WTC11 (cell line): ENCODE data around the gene PCDHB2. TPM values are rescaled to one million over a fixed set of nuclear protein-coding genes. Genes with fewer than 3 reads are reported as not detected.

Source experiments
- ATAC-seq: fragments of 200-7000 bp; cut with Tn5 transposase; 2 replicates; pipeline ENCODE4 v1.10.0; 2021; ENCODE audit warnings: mild to moderate bottlenecking, moderate library complexity
- CTCF ChIA-PET: fragments of 300-600 bp; sonication (Branson Sonifier 250); formaldehyde crosslinking; loops from one replicate; lab custom pipeline; 2021; ENCODE audit warnings: antibody characterized with exemption; lab: Charles Lee
- POLR2A ChIA-PET: fragments of 350-600 bp; sonication (Branson Sonifier 250); formaldehyde crosslinking; loops from one replicate; lab custom pipeline; 2021; ENCODE audit warnings: antibody characterized with exemption; lab: Charles Lee
- DNase-seq: peaks from one replicate; pipeline ENCODE4 v3.0.0; 2021; ENCODE audit warnings: low spot score
- H3K27ac Mint-ChIP-seq: 2 replicates; pipeline ENCODE4 v1.8.0; 2021; ENCODE audit warnings: mixed read lengths
- H3K27me3 Mint-ChIP-seq: 2 replicates; pipeline ENCODE4 v1.8.0; 2021; ENCODE audit warnings: low read depth, mild to moderate bottlenecking, moderate library complexity, mixed read lengths
- H3K36me3 Mint-ChIP-seq: 2 replicates; pipeline ENCODE4 v1.8.0; 2021; ENCODE audit warnings: mixed read lengths
- H3K4me1 Mint-ChIP-seq: 2 replicates; pipeline ENCODE4 v1.8.0; 2022; ENCODE audit warnings: mixed read lengths
- H3K4me3 Mint-ChIP-seq: 2 replicates; pipeline ENCODE4 v1.8.0; 2021; ENCODE audit warnings: mild to moderate bottlenecking, moderate library complexity, mixed read lengths
- H3K9me3 Mint-ChIP-seq: 2 replicates; pipeline ENCODE4 v1.8.0; 2021; ENCODE audit warnings: mixed read lengths
- ATF1 ChIP-seq: sonication (generic); formaldehyde crosslinking; IDR thresholded peaks from 2 replicates; pipeline ENCODE4 v1.8.1; 2023; ENCODE audit warnings: mild to moderate bottlenecking, moderate library complexity, missing genetic modification reagents
- CTCF ChIP-seq: fragments of 200-600 bp; IDR thresholded peaks from 2 replicates; pipeline ENCODE4 v1.8.0; 2022; ENCODE audit warnings: antibody characterized with exemption
- E2F5 ChIP-seq: sonication (generic); formaldehyde crosslinking; IDR thresholded peaks from 2 replicates; pipeline ENCODE4 v1.8.1; 2022; ENCODE audit warnings: mild to moderate bottlenecking, moderate library complexity, missing genetic modification reagents
- EMX1 ChIP-seq: fragments of 250-450 bp; sonication (Bioruptor Pico); IDR thresholded peaks from 2 replicates; pipeline ENCODE4 v1.8.0; 2021; ENCODE audit warnings: mild to moderate bottlenecking
- GTF2I ChIP-seq: fragments of 250-450 bp; sonication (Bioruptor Pico); conservative IDR thresholded peaks from 2 replicates; pipeline ENCODE4 v1.4.0; 2021; ENCODE audit warnings: mild to moderate bottlenecking
- HMGA2 ChIP-seq: fragments of 250-450 bp; sonication (Bioruptor Pico); IDR thresholded peaks from 2 replicates; pipeline ENCODE4 v1.4.0; 2021; ENCODE audit warnings: mild to moderate bottlenecking, moderate library complexity
- IRF2 ChIP-seq: sonication (generic); formaldehyde crosslinking; IDR thresholded peaks from 2 replicates; pipeline ENCODE4 v1.8.0; 2022; ENCODE audit warnings: low read depth, missing genetic modification reagents, borderline replicate concordance
- NR1H2 ChIP-seq: sonication (generic); formaldehyde crosslinking; IDR thresholded peaks from 2 replicates; pipeline ENCODE4 v1.9.0; 2021; ENCODE audit warnings: mild to moderate bottlenecking, moderate library complexity, missing genetic modification reagents
- SMAD4 ChIP-seq: sonication (generic); formaldehyde crosslinking; IDR thresholded peaks from 2 replicates; pipeline ENCODE4 v1.8.0; 2022; ENCODE audit warnings: mild to moderate bottlenecking, missing genetic modification reagents
- SP1 ChIP-seq: sonication (generic); formaldehyde crosslinking; conservative IDR thresholded peaks from 2 replicates; pipeline ENCODE4 v1.8.1; 2022; ENCODE audit warnings: missing genetic modification reagents
- TEAD1 ChIP-seq: sonication (generic); formaldehyde crosslinking; IDR thresholded peaks from 2 replicates; pipeline ENCODE4 v1.8.0; 2022; ENCODE audit warnings: mild to moderate bottlenecking, missing genetic modification reagents
- TEAD4 ChIP-seq: sonication (generic); formaldehyde crosslinking; IDR thresholded peaks from 2 replicates; pipeline ENCODE4 v1.8.0; 2022; ENCODE audit warnings: mild to moderate bottlenecking, missing genetic modification reagents
- USF1 ChIP-seq: sonication (generic); formaldehyde crosslinking; IDR thresholded peaks from 2 replicates; pipeline ENCODE4 v1.8.0; 2022; ENCODE audit warnings: mild to moderate bottlenecking, missing genetic modification reagents
- ZNF121 ChIP-seq: sonication (generic); formaldehyde crosslinking; IDR thresholded peaks from 2 replicates; pipeline ENCODE4 v1.8.0; 2023; ENCODE audit warnings: missing genetic modification reagents
- ZNF232 ChIP-seq: sonication (generic); formaldehyde crosslinking; IDR thresholded peaks from 2 replicates; pipeline ENCODE4 v1.8.0; 2022; ENCODE audit warnings: mild to moderate bottlenecking, missing genetic modification reagents
- ZNF263 ChIP-seq: sonication (generic); formaldehyde crosslinking; IDR thresholded peaks from 2 replicates; pipeline ENCODE4 v1.8.1; 2022; ENCODE audit warnings: low read depth, mild to moderate bottlenecking, moderate library complexity, missing genetic modification reagents
- ZNF317 ChIP-seq: sonication (generic); formaldehyde crosslinking; IDR thresholded peaks from 2 replicates; pipeline ENCODE4 v1.8.1; 2023; ENCODE audit warnings: low read depth, mild to moderate bottlenecking, moderate library complexity, missing genetic modification reagents, borderline replicate concordance
- total RNA-seq: library from RNA; stranded (reverse); gene quantifications from 3 replicates; pipeline ENCODE4 v1.2.3, GENCODE V29; 2021
- TF ChIP-seq, protein P1 (sequence below): sonication (generic); formaldehyde crosslinking; IDR thresholded peaks from 2 replicates; pipeline ENCODE4 v1.8.1; 2023; ENCODE audit warnings: mild to moderate bottlenecking, moderate library complexity, missing genetic modification reagents
- TF ChIP-seq, protein P2 (sequence below): sonication (generic); formaldehyde crosslinking; IDR thresholded peaks from 2 replicates; pipeline ENCODE4 v1.8.0; 2022; ENCODE audit warnings: mild to moderate bottlenecking, missing genetic modification reagents
- TF ChIP-seq, protein P3 (sequence below): fragments of 250-450 bp; sonication (Bioruptor Pico); IDR thresholded peaks from 2 replicates; pipeline ENCODE4 v1.9.0; 2021; ENCODE audit warnings: mild to moderate bottlenecking
- TF ChIP-seq, protein P4 (sequence below): fragments of 250-450 bp; sonication (Bioruptor Pico); IDR thresholded peaks from 2 replicates; pipeline ENCODE4 v1.9.0; 2021; ENCODE audit warnings: moderate library complexity, mild to moderate bottlenecking, inconsistent platforms, borderline replicate concordance
- TF ChIP-seq, protein P5 (sequence below): sonication (generic); formaldehyde crosslinking; IDR thresholded peaks from 2 replicates; pipeline ENCODE4 v1.8.1; 2023; ENCODE audit warnings: mild to moderate bottlenecking, missing genetic modification reagents, moderate library complexity

PCDHB2 gene
- total RNA-seq, 1 experiment from 2014 or later = 22.9 TPM

GRCh38 chr5:141119250-141119649 is 24.8 kb downstream of the PCDHB2 start:
- ChIA-PET POLR2A (no interaction called here), CTCF (interaction anchor here (1.1 to 1.7 kb wide), 4 partner anchors 16 to 73 kb away, joined by 3 to 5 read pairs (median 4); partner anchors contain the start of genes PCDHB10, PCDHB5 and PCDHB9)
- H3K27me3 Mint-ChIP-seq = no peaks in the 10 kb centered on the region
- DNase-seq (no peak), ATAC-seq (no peak)
- H3K4me1 Mint-ChIP-seq = no peaks in the 10 kb centered on the region
- TF ChIP-seq ZNF263 (CRISPR knock-in tag) (no peak), GTF2I (CRISPR knock-in tag) (no peak), EMX1 (CRISPR knock-in tag) (no peak), ZNF121 (CRISPR knock-in tag) (no peak), TEAD1 (no peak), ZNF232 (CRISPR knock-in tag) (no peak), SP1 (CRISPR knock-in tag) (no peak), ATF1 (CRISPR knock-in tag) (no peak), TEAD4 (no peak), USF1 (CRISPR knock-in tag) (no peak), IRF2 (no peak), E2F5 (CRISPR knock-in tag) (no peak), HMGA2 (CRISPR knock-in tag) (no peak), ZNF317 (CRISPR knock-in tag) (no peak)
- TF ChIP-seq, protein P1, sequence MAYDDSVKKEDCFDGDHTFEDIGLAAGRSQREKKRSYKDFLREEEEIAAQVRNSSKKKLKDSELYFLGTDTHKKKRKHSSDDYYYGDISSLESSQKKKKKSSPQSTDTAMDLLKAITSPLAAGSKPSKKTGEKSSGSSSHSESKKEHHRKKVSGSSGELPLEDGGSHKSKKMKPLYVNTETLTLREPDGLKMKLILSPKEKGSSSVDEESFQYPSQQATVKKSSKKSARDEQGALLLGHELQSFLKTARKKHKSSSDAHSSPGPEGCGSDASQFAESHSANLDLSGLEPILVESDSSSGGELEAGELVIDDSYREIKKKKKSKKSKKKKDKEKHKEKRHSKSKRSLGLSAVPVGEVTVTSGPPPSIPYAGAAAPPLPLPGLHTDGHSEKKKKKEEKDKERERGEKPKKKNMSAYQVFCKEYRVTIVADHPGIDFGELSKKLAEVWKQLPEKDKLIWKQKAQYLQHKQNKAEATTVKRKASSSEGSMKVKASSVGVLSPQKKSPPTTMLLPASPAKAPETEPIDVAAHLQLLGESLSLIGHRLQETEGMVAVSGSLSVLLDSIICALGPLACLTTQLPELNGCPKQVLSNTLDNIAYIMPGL (CRISPR knock-in tag) = no peak
- TF ChIP-seq, protein P2, sequence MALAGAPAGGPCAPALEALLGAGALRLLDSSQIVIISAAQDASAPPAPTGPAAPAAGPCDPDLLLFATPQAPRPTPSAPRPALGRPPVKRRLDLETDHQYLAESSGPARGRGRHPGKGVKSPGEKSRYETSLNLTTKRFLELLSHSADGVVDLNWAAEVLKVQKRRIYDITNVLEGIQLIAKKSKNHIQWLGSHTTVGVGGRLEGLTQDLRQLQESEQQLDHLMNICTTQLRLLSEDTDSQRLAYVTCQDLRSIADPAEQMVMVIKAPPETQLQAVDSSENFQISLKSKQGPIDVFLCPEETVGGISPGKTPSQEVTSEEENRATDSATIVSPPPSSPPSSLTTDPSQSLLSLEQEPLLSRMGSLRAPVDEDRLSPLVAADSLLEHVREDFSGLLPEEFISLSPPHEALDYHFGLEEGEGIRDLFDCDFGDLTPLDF = no peak
- TF ChIP-seq, protein P3, sequence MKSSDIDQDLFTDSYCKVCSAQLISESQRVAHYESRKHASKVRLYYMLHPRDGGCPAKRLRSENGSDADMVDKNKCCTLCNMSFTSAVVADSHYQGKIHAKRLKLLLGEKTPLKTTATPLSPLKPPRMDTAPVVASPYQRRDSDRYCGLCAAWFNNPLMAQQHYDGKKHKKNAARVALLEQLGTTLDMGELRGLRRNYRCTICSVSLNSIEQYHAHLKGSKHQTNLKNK (CRISPR knock-in tag) = no peak
- TF ChIP-seq, protein P4, sequence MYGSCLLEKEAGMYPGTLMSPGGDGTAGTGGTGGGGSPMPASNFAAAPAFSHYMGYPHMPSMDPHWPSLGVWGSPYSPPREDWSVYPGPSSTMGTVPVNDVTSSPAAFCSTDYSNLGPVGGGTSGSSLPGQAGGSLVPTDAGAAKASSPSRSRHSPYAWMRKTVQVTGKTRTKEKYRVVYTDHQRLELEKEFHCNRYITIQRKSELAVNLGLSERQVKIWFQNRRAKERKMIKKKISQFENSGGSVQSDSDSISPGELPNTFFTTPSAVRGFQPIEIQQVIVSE (CRISPR knock-in tag) = no peak
- TF ChIP-seq, protein P5, sequence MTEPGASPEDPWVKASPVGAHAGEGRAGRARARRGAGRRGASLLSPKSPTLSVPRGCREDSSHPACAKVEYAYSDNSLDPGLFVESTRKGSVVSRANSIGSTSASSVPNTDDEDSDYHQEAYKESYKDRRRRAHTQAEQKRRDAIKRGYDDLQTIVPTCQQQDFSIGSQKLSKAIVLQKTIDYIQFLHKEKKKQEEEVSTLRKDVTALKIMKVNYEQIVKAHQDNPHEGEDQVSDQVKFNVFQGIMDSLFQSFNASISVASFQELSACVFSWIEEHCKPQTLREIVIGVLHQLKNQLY (CRISPR knock-in tag) = no peak
- peaks cover 15% of the 10 kb centered on the region for H3K36me3 Mint-ChIP-seq
- no peak overlapping the region for H3K4me3 Mint-ChIP-seq
- no peak overlapping the region for H3K27ac Mint-ChIP-seq
- peaks cover 24% of the 10 kb centered on the region for H3K9me3 Mint-ChIP-seq

- ChIA-PET POLR2A (no interaction called here), CTCF (interaction anchor here (0.5 to 3.1 kb wide), 43 partner anchors 9 to 920 kb away, joined by 3 to 42 read pairs (median 4); partner anchors contain the start of genes PCDHA1, PCDHA10, PCDHA2 and PCDHA8)
- Mint-ChIP-seq H3K27me3 (no peaks in the 10 kb centered on the region), H3K4me1 (no peaks in the 10 kb centered on the region), H3K9me3 (peaks cover 3% of the 10 kb centered on the region), H3K27ac (no peak within 1 kb of the TSS), H3K4me3 (peak within 1 kb of the TSS; percentile 51), H3K36me3 (peaks cover 14% of the 10 kb centered on the region)
- peak; percentile 69 for DNase-seq
- TF ChIP-seq NR1H2 (CRISPR knock-in tag) (no peak), SMAD4 (no peak), CTCF (peak; percentile 79)
- peak; percentile 73 for ATAC-seq
Measured at GRCh38 chr5:141121563-141121962, 27.1 kb downstream of the PCDHB2 start, which contains the start of gene PCDHB4. TSS of gene PCDHB4 (plus strand) at chr5:141121818. CDS start at chr5:141121999, 181 bp downstream.
